Transverse colon (tissue), 4 donors: ENCODE results near the gene SLX4IP. TPM values are rescaled to one million over a fixed set of nuclear protein-coding genes. Genes with fewer than 3 reads are reported as not detected.

ENCODE experiments used
- DNase-seq: peaks from one replicate; pipeline ENCODE4 v3.0.0-alpha.2; 2019
- H3K27ac ChIP-seq, 4 donors: fragments of 200-600 bp; sonication (generic); 2 replicates each; pipeline ENCODE4 v1.5.1; 2016 to 2018; ENCODE audit warnings: inconsistent platforms in 4 of 4
- H3K27me3 ChIP-seq: fragments of 200-600 bp; sonication (generic); 2 replicates; pipeline ENCODE4 v1.5.1; 2017; ENCODE audit warnings: inconsistent platforms
- H3K36me3 ChIP-seq, 4 donors: fragments of 200-600 bp; sonication (generic); 2 replicates each; pipeline ENCODE4 v1.5.1; 2017 to 2019; ENCODE audit warnings: inconsistent platforms in 4 of 4
- H3K4me1 ChIP-seq, 4 donors: fragments of 200-600 bp; sonication (generic); 2 replicates each; pipeline ENCODE4 v1.5.1; 2017 to 2020; ENCODE audit warnings: inconsistent platforms in 4 of 4
- H3K4me3 ChIP-seq, 4 donors: fragments of 200-600 bp; sonication (generic); 1 replicate in 1 of 4; 2 replicates in 3 of 4; pipeline versions ENCODE4 v1.5.1 to v1.6.1; 2017 to 2019; ENCODE audit warnings: inconsistent platforms in 4 of 4
- H3K9me3 ChIP-seq, 2 donors: fragments of 200-600 bp; sonication (generic); 2 replicates each; pipeline ENCODE4 v1.5.1; 2017 to 2019; ENCODE audit warnings: inconsistent platforms in 2 of 2
- EP300 ChIP-seq: sonication (generic); formaldehyde crosslinking; IDR thresholded peaks from one replicate; pipeline ENCODE4 v1.6.1; 2017; ENCODE audit warnings: antibody characterized with exemption, low read depth
- POLR2A ChIP-seq: fragments of 450-650 bp; IDR thresholded peaks from one replicate; pipeline ENCODE4 v1.6.1; 2016; ENCODE audit warnings: antibody characterized with exemption, mild to moderate bottlenecking, moderate library complexity
- POLR2AphosphoS5 ChIP-seq, 3 donors: sonication (generic); formaldehyde crosslinking; IDR thresholded peaks; one replicate each; pipeline ENCODE4 v1.6.1; 2016; ENCODE audit warnings: antibody characterized with exemption in 3 of 3
- WGBS, 2 donors: methylation state at CpG; one replicate each; pipeline ENCODE4 v1.1.5; 2018; ENCODE audit warnings: low coverage in 1 of 2; 5-methylcytosine and 5-hydroxymethylcytosine counted together
- in situ Hi-C, 4 donors: fragments of 200-750 bp; cut with MboI; loops; one replicate each; pipeline versions ENCODE4 v1.15.0 to v1.15.1; 2017; ENCODE audit warnings: low sequenced_read_pairs in 3 of 4, low pct_ligation_motif_present in 1 of 4, low pct_unique_long_range_greater_than_20kb in 1 of 4
- intact Hi-C: fragments of 100-400 bp; cut with DNase I; formaldehyde crosslinking; loops from one replicate; pipeline ENCODE4 v1.15.1; 2023; ENCODE audit warnings: low total_unique reads
- total RNA-seq, 4 donors: library from RNA; depleted of rRNA; stranded (reverse); fragments of >200 nt; gene quantifications; one replicate each; pipeline ENCODE4 v1.1.0, GENCODE V29; 2016
- TF ChIP-seq, protein P1 (sequence below), 5 experiments: fragments of 200-600 bp in 3 of 5; fragments of 450-650 bp in 2 of 5; sonication (generic) in 3 of 5; IDR thresholded peaks; 1 replicate in 2 of 5; 2 replicates in 3 of 5; pipeline ENCODE4 v1.5.1; 2016 to 2017; ENCODE audit warnings: antibody characterized with exemption in 5 of 5, inconsistent platforms in 3 of 5, mild to moderate bottlenecking in 2 of 5, moderate library complexity in 1 of 5

Gene SLX4IP
- total RNA-seq, 4 donors from 2014 or later: 5.4 to 8.4 (median 7.5) TPM

DNA sequence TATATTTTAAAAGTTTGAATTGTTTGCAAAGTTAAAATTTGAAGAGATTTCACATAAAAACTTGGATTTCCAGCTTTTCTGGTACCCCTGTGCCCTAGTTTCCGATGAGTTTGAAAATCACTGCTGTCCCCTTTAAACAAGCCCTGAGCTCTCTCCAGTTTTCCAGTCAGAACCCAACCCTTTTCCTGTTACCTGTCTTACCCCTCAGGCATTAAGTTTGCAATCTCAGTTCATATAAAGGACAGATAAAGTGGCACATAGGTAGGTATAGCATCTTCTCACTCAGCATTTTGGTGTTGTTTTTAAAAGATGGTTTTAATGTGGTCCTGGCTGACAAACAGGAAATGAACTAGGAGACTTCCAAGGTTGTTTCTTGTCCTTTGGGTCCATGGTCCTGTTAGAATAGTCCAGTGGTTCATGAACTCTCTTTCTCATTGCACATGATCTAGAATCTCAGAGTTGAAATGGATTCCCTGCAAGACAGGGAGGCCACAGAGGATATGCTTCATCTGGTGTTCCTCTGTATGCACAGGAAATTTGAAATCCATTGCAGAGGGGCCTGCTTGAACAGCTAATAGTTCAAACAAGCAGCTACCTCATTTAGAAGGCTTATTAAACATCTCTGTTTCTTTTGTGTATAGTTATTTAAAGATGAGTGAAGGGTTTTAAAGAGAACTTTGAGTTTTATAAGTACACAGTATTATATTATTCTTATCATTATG, 156.0 kb downstream of the SLX4IP start:
- no peaks in the 10 kb centered on the region for H3K36me3 ChIP-seq
- in situ Hi-C loops (no loop called here), intact Hi-C loops (no loop called here)
- no peak for DNase-seq
- peak overlapping the region in 1 of 4 donors; percentile 5 for H3K27ac ChIP-seq
- no peaks in the 10 kb centered on the region for H3K9me3 ChIP-seq
- 97 to 100% methylated on average over 1 of the region's 1 CpG for WGBS, 2 donors
- H3K4me3 ChIP-seq: no peak overlapping the region
- no peak for TF ChIP-seq POLR2AphosphoS5 (IDR thresholded peaks at IDR 0.05)
- no peak for TF ChIP-seq EP300
- TF ChIP-seq POLR2A: no peak
- TF ChIP-seq, protein P1, sequence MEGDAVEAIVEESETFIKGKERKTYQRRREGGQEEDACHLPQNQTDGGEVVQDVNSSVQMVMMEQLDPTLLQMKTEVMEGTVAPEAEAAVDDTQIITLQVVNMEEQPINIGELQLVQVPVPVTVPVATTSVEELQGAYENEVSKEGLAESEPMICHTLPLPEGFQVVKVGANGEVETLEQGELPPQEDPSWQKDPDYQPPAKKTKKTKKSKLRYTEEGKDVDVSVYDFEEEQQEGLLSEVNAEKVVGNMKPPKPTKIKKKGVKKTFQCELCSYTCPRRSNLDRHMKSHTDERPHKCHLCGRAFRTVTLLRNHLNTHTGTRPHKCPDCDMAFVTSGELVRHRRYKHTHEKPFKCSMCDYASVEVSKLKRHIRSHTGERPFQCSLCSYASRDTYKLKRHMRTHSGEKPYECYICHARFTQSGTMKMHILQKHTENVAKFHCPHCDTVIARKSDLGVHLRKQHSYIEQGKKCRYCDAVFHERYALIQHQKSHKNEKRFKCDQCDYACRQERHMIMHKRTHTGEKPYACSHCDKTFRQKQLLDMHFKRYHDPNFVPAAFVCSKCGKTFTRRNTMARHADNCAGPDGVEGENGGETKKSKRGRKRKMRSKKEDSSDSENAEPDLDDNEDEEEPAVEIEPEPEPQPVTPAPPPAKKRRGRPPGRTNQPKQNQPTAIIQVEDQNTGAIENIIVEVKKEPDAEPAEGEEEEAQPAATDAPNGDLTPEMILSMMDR (IDR thresholded peaks at IDR 0.05): no peak
- no peaks in the 10 kb centered on the region for H3K27me3 ChIP-seq
- H3K4me1 ChIP-seq: peaks cover 0 to 22% (median 2%) of the 10 kb centered on the region in 4 donors

DNA sequence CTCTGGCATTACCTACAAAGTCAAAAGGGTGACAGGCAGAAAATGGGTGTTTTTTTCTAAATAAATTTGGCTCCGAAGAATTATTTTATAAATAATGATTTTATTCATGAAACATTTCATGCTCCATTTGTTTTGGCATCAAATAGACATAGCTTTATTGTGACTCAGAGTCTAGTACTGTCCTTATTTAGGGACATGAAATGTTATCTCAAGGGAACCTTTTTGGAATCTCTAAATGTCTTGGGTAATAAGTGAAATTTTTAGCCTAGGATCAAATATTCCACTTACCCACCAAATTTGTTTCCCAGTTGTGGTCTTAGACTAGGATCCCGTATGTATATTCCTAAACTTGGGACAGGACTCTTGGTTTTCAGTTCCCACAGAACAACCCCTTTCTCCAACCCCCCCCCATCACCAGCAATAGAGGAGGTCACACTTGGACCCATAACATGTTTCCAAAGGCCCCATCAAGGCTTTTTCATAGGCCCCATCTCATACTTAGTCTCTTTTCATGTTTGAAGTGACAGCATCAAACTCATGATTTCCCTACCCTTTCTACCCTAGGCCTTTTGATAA, 156.9 kb downstream of the SLX4IP start:
- Histone ChIP-seq H3K27me3 (no peaks in the 10 kb centered on the region), H3K27ac (peak overlapping the region in 2 of 4 donors; percentile 43 to 52), H3K9me3 (no peaks in the 10 kb centered on the region), H3K4me3 (no peak overlapping the region), H3K4me1 (peaks cover 0 to 22% (median 2%) of the 10 kb centered on the region in 4 donors), H3K36me3 (no peaks in the 10 kb centered on the region)
- TF ChIP-seq, protein P1 (IDR thresholded peaks at IDR 0.05): no peak
- TF ChIP-seq EP300 (no peak), POLR2AphosphoS5 (IDR thresholded peaks at IDR 0.05) (no peak), POLR2A (no peak)
- in situ Hi-C loops (no loop called here), intact Hi-C loops (no loop called here)
- no peak for DNase-seq
- 78 to 80% methylated on average over 2 of the region's 2 CpGs for WGBS, 2 donors

GRCh38 chr20:10594296-10594868, 159.3 kb downstream of the SLX4IP start:
- no peak for DNase-seq
- TF ChIP-seq, protein P1 (IDR thresholded peaks at IDR 0.05): no peak
- TF ChIP-seq EP300 (no peak), POLR2AphosphoS5 (IDR thresholded peaks at IDR 0.05) (no peak), POLR2A (no peak)
- Histone ChIP-seq H3K4me3 (no peak overlapping the region), H3K36me3 (no peaks in the 10 kb centered on the region), H3K4me1 (peaks cover 0 to 27% (median 2%) of the 10 kb centered on the region in 4 donors), H3K27me3 (no peaks in the 10 kb centered on the region), H3K9me3 (no peaks in the 10 kb centered on the region), H3K27ac (no peak overlapping the region)
- in situ Hi-C loops (no loop called here), intact Hi-C loops (no loop called here)
- 90 to 93% methylated on average over 2 to 7 of the region's 7 CpGs for WGBS, 2 donors

- Histone ChIP-seq H3K9me3 (no peaks in the 10 kb centered on the region), H3K27me3 (no peaks in the 10 kb centered on the region), H3K4me3 (no peak overlapping the region), H3K36me3 (no peaks in the 10 kb centered on the region), H3K27ac (peak overlapping the region in 1 of 4 donors; percentile 18), H3K4me1 (peaks cover 0 to 27% (median 2%) of the 10 kb centered on the region in 4 donors)
- no peak for DNase-seq
- 87 to 100% methylated on average over 1 to 2 of the region's 2 CpGs for WGBS, 2 donors
- in situ Hi-C loops: no loop called here
- TF ChIP-seq, protein P1 (IDR thresholded peaks at IDR 0.05): no peak
- no peak for TF ChIP-seq EP300
- TF ChIP-seq POLR2AphosphoS5 (IDR thresholded peaks at IDR 0.05): no peak
- TF ChIP-seq POLR2A: no peak
- intact Hi-C loops: no loop called here
These were observed 160.2 kb downstream of the SLX4IP start for GRCh38 chr20:10595266-10595665.
